Measurements from ENCODE around the gene ABLIM1.
"Not testable (repeated sequence)": the region's sequence is repeated elsewhere in the genome, so short reads cannot be mapped to it uniquely, and the experiment has no call there.

ABLIM1 gene

GRCh38 chr10:114658175-114658574, at the start of gene ABLIM1:
ABLIM1 (minus strand) TSS chr10:114658275; CDS start chr10:114658200, 75 bp downstream.
- DNase-seq (ENCODE audit: low read depth) = no peak

GRCh38 chr10:114706458-114707055, 48.5 kb upstream of the ABLIM1 start:
- DNase-seq (ENCODE audit: low read depth) = no peak

DNA sequence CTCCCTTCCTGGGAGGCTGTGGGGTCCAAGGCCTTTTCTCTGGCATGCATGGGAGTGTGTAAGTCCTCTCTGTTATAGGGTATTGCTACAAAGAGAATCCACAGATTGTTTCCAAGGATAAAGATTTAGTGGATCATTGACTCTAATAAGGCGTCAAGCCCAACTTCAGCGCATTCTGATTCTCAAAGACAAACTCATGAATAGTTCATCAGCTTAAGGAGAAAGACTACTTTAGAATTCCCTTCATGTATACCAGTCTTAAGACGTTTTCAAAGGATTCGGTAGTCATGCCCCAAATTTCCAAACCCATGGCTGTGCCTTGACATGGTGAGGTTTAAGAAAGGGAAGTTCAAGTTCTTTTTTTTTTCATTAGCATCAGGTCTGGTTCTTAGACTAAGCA, 46.6 kb upstream of the ABLIM1 start:
- no peak for DNase-seq (ENCODE audit: low read depth)

DNA sequence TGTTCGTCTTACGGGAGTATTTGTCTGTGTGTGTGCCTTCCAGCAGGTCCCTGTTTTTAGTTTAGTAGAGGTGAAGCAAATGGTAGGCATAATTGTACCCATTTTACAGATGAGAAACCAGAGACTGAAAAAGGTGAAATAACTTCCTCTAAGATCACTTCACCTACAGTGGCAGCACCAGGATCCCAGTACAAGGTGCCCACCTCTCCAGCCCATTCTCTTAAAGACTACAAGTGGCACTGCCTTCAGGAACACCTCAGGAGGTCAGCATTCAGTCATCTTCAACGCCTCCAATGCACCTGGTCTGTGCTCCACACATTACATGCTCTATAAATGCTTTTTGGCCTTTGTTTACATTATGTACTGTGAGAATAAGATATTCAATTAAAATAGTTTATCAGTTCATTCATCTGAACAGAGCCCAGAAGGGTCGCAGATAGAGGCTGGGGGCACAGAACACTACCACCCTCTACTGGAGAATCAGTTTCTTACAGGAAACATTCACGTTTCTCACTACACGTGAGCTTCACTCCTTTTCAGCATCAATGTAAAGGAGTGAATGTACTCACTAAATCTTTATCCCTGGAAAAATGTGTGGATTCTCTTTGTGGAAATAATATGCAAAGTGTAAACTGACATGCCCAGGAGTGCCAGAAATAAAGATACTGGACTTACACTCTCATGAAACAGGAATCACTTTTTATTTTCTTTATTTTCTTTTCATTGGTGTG, 45.5 kb upstream of the ABLIM1 start:
- DNase-seq (ENCODE audit: low read depth) = no peak

DNA sequence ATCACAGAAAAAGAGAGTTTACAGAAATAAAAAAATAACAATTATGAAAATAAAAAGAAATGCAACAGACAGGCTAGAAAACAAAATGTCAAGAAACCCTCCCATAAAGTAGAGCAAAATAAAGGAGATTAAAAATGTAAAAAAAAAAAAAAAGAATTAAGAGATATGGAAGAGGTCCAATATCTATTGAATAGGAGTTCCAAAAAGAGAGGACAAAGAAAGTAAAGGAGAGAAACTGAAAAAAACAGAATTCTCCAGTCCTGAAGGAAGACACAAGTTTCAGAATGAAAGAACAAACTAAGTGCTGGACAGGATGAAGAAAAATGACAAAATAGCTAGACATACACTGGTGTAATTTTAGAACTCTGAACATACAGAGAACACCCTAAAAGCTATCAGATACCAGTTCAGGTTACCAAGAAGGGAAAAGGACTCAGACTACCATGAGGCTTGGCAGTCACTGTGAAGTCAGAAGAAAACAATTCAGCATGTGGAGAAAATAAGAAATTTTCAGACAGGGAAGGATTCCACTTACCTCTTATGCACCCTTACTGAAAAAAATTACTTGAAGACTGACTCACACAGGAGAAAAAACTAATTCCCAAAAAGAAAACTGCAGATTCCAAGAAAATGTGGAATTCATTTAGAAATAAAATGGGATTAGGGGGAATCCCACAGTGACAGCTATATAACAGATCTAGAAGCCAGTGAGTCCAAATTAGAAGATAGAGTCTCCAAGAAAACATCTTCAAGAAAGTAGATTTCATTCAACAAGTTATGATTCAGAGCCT, 40.4 kb upstream of the ABLIM1 start:
- no peak for DNase-seq (ENCODE audit: low read depth)

DNA sequence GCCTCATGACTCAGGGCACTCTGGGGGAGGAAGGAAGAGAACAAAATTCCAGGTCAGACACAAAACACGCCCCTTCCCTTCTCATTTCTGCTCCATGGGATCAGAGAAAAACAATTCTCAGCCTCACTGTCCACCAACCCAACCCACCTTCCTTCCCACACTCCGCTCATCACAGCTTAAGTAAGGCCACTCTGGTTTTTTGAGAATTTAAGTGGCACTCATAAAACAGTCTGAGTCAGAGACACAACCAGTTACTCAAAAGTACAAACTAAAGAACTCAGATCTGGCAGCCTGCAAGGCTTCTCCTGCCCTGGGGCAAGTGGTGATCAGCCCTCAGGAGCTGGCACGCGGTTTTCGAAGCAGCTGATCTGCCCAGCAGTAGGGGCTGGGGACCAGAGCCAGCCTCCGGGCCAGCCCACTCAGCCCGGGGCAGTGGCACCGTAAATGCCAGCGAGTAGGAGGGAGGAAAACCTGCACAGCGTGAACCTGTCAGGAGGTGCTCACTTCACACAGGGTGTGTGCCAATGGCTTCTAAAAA, 39.1 kb upstream of the ABLIM1 start:
- no peak for DNase-seq (ENCODE audit: low read depth)

DNA sequence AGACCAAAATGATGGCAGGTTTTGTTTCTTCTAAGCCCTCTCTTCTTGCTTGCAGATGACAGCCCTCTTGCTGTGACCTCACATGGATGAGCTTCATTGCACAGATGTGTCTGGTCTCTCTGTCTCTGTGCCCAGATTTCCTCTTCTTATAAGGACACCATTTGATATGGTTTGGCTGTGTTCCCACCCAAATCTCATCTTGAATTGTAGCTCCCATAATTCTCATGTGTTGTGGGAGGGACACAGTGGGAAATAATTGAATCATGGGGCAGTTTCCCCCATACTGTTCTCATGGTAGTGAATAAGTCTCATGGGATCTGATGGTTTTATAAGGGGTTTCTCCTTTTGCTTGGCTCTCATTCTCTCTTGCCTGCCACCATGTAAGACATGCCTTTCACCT, 38.2 kb upstream of the ABLIM1 start:
- not testable (repeated sequence) for DNase-seq (ENCODE audit: low read depth)

- no peak for DNase-seq (ENCODE audit: low read depth)
Observed at GRCh38 chr10:114694752-114695151, 36.7 kb upstream of the ABLIM1 start.

GRCh38 chr10:114694062-114694461, 36.0 kb upstream of the ABLIM1 start:
- DNase-seq (ENCODE audit: low read depth) = no peak

- no peak for DNase-seq (ENCODE audit: low read depth)
Observed at GRCh38 chr10:114691442-114691941, 33.4 kb upstream of the ABLIM1 start.

DNA sequence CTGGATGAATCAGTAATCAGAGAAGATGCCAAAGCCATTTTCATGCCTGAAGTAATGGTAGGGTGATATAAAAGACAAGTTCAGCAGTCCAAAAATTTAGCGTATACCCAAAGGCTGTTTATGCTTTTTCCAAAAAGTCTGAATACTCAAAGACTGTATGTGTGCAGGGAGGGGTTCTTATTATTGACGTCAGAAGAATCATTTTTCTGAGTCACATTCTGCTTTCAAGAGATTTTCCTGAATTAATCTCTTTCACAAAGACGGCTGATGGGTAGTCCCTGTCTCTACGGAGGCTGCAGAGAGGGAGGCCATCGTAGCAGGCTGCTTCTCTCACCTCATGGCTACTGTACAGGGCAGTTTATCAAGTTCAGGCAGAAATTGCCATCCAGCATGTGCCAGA, 30.7 kb upstream of the ABLIM1 start:
- no peak for DNase-seq (ENCODE audit: low read depth)

DNA sequence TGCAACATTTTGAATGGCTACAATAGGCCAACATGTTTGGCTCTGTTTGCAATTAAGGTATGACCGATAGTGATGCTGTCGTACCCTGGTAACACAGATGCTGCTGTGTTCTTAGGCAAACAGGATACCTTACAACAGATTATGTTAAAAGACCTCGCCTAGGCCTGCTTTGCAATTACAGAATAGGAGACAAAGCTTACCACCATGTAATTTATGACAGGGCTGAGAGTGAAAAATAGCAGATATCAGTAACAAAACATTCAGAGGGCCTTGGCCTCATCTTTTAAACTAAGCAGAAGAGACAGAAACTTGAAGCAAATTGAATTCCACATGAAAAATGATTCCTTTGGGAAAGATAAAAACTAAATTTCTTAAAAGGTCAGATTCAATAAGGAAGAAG, 29.4 kb upstream of the ABLIM1 start:
- DNase-seq (ENCODE audit: low read depth) = no peak

GRCh38 chr10:114686013-114686412, 27.9 kb upstream of the ABLIM1 start:
- DNase-seq (ENCODE audit: low read depth) = no peak

DNA sequence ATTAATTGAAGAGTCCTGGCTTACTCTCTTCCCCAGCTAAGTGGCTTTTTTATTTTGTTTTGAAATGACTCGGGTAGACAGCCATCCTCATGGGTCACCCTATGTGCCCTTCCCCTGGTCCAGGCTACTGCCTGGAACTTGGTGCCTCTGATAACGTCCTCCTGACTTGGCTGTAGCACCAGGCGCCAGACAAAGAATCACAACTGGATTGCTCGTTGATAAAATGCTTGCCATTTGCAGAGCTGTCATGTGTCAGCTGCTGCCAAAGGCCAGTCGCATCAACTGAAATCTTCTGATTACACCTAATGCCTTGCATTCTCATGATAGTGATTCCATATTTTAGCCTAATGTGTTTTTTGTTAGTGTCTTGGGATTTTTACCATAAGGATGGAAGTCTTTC, 27.4 kb upstream of the ABLIM1 start:
- DNase-seq (ENCODE audit: low read depth) = no peak

DNA sequence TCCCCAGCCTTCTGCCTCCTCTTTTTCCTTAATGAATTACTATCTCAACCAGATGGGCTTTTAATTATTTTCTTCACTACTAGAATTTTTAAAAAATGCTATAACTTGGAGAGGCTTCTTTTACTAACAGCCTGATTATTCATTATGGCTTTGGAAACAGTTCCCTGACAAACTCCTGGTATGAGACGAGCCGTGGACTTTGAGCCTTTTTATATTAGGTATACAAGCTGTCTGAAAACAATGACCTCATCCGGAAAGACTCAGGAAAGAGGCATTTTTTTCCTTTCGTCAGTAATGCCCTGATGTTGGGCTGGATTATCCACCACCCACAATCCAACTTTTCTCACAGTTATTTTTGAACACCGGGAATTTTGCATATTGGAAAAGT, 26.7 kb upstream of the ABLIM1 start:
- no peak for DNase-seq (ENCODE audit: low read depth)

GRCh38 chr10:114684084-114684821, 26.2 kb upstream of the ABLIM1 start:
- no peak for DNase-seq (ENCODE audit: low read depth)

DNA sequence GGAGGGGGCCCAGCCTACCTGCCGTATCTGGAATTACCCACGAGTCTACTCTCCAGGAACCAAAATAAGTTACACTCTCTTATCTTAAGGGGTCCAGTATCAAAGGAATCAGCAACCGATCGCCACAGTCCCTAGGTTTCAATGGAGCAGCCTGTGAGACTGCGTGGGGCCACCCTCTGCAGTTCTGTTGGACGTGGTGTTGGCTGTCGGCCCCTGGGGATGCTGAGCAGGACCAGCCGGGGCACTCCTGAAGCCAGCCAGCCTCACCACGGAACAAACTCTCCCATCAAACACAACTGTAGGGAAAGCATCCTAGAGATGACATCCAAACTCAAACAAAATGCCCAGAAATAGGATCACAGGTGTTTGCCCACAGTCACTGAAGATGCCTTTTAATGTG, 25.5 kb upstream of the ABLIM1 start:
- DNase-seq (ENCODE audit: low read depth) = no peak

GRCh38 chr10:114683162-114683561, 25.1 kb upstream of the ABLIM1 start:
- DNase-seq (ENCODE audit: low read depth) = no peak

DNA sequence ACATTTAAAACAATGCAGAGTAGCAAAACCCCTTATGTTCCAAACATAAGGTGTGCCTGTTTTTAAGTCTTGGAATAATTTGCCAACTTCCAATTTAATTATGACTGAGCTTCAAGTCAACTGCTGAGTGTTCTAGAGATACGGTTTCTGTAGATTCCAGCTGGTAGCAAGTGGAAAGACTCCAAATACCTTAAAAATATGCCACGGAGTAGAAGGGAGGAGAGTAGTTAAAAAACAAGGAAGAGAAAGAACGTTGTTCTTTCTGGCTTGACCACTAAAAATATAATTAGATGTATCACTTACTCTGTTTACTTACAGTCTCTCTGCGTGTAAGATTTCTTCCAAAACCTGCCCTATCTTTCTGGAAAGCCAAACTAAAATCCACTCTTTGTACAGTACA, 24.5 kb upstream of the ABLIM1 start:
- DNase-seq (ENCODE audit: low read depth) = no peak

GRCh38 chr10:114682121-114682520, 24.0 kb upstream of the ABLIM1 start:
- DNase-seq (ENCODE audit: low read depth) = no peak

DNA sequence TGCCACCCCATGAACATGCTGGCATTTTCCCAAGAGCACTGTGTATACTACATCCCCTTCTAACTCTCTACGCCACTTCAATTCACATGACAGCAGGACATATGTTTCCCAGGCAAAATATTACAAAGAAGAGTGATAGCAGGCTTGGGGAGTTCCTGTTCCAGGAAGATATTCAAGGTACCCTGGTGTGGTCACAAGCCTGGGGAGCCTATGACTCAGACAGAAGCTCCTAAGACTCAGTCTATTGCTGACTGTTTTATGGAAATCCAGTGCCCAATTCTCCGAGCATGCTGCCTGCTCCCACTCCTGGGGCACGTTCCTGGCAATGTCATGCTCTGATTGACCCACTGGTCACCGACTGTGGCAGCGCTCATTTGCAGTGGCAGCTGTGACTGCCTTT, 23.5 kb upstream of the ABLIM1 start:
- DNase-seq (ENCODE audit: low read depth) = no peak

DNA sequence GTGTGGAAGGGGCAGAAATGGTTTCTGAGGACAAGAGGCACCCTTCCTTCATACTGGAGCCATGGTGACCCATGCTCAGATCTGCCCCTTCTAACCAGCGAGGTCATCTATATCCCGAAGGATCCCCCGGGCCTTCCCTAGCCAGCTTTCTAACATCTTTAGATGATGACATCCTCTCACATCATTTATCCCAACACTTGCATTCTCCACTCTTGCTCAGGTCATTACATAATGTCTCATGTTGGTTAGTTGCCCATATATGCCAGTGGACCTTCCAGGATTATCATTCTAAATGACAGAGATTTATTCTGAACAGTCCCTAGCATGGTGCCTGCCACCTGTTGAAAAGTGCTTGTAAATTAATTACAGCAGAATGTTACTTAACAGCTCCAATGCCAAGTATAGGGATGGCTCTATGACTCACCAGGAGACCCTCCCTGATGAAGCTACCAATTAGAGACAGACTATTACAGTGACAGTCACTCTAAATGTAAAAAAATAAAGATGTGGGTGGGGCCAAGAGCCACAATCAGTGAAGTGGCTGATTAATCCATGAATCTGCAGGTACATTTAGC, 22.6 kb upstream of the ABLIM1 start:
- DNase-seq (ENCODE audit: low read depth) = no peak

All from stimulated activated CD8-positive, alpha-beta memory T cell treated with anti-CD3 and anti-CD28 coated beads, Interleukin-7, amount 100 ng/mL, for 24 hours (primary cell).